GM23338 (cell line): ENCODE measurements around the gene DGCR6L.

Experiments used
- CTCF ChIP-seq, 2 experiments: fragments of 200-600 bp in 1 of 2; sonication (generic) in 1 of 2; conservative IDR thresholded peaks; 2 replicates each; pipeline versions ENCODE4 v1.5.1 to v1.6.1; 2016 to 2017; ENCODE audit warnings: antibody characterized with exemption in 2 of 2, low read depth in 2 of 2, mild to moderate bottlenecking in 2 of 2, moderate library complexity in 1 of 2
- ETS1 ChIP-seq: IDR thresholded peaks from 2 replicates; pipeline ENCODE4 v1.6.1; 2016; ENCODE audit warnings: antibody characterized with exemption
- EZH2 ChIP-seq: fragments of 200-600 bp; sonication (generic); IDR thresholded peaks from one replicate; pipeline ENCODE4 v1.8.0; 2017; ENCODE audit warnings: antibody characterized with exemption, mild to moderate bottlenecking, low read depth; ENCODE audit not compliant: unreplicated experiment
- JUNB ChIP-seq: IDR thresholded peaks from one replicate; pipeline ENCODE4 v1.6.1; 2016; ENCODE audit warnings: antibody characterized with exemption; ENCODE audit not compliant: unreplicated experiment
- POLR2AphosphoS5 ChIP-seq: IDR thresholded peaks from 2 replicates; pipeline ENCODE4 v1.6.1; 2016; ENCODE audit warnings: antibody characterized with exemption, low read depth
- ZNF462 ChIP-seq: fragments of 250-450 bp; sonication (Bioruptor Pico); IDR thresholded peaks from 2 replicates; pipeline ENCODE4 v1.5.0; 2020; ENCODE audit warnings: mild to moderate bottlenecking, moderate library complexity

- TF ChIP-seq ETS1 (no peak), CTCF (conservative IDR thresholded peaks at IDR 0.05; ENCODE audit: low read depth in 2 of 2) (no peak), POLR2AphosphoS5 (no peak), ZNF462 (no peak), JUNB (no peak), EZH2 (no peak)
These were observed 21.6 kb downstream of the DGCR6L start for GRCh38 chr22:20298110-20298802.
